ENCODE results near the gene CKAP4.
A peak's percentile ranks its signal among the peaks of the same experiment; 100 is the strongest.
"Not testable (repeated sequence)": the region's sequence is repeated elsewhere in the genome, so short reads cannot be mapped to it uniquely, and the experiment has no call there.

Gene CKAP4

GRCh38 chr12:106247674-106248311 lies at the start of gene CKAP4:
Gene CKAP4 (minus strand): TSS chr12:106248020. CDS start chr12:106247851, 169 bp downstream.
- peak; percentile 71 for DNase-seq

DNA sequence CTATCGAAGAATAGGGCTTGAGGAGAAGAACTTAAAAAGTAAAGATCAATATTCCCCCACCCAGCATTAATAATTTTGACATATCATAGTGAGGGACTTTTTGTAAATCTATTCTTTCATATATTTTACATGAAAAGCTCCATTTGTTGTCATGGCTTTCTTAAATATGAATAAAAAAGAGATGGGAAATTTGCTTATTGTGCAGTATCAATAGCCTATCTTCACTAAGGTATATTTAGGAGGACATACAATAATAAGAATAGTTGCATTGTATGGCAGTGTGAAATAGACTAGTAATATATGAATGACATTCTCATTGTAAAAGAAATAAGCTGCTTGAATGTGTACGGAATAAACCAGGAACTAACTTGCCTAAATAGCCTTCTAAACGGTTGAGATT lies 49.3 kb upstream of the CKAP4 start:
- DNase-seq = no peak

GRCh38 chr12:106296179-106296877 lies 48.5 kb upstream of the CKAP4 start:
- DNase-seq = no peak

GRCh38 chr12:106292339-106292738 lies 44.5 kb upstream of the CKAP4 start:
- no peak for DNase-seq

- DNase-seq = no peak
These were observed 43.5 kb upstream of the CKAP4 start for GRCh38 chr12:106291342-106291741.

GRCh38 chr12:106290666-106291065 lies 42.8 kb upstream of the CKAP4 start:
- DNase-seq = no peak

GRCh38 chr12:106289196-106289681 lies 41.4 kb upstream of the CKAP4 start:
- no peak for DNase-seq

GRCh38 chr12:106288494-106289195 lies 40.8 kb upstream of the CKAP4 start:
- DNase-seq = no peak

GRCh38 chr12:106288101-106288493 lies 40.3 kb upstream of the CKAP4 start:
- DNase-seq = no peak

GRCh38 chr12:106287364-106287763 lies 39.5 kb upstream of the CKAP4 start:
- no peak for DNase-seq

DNA sequence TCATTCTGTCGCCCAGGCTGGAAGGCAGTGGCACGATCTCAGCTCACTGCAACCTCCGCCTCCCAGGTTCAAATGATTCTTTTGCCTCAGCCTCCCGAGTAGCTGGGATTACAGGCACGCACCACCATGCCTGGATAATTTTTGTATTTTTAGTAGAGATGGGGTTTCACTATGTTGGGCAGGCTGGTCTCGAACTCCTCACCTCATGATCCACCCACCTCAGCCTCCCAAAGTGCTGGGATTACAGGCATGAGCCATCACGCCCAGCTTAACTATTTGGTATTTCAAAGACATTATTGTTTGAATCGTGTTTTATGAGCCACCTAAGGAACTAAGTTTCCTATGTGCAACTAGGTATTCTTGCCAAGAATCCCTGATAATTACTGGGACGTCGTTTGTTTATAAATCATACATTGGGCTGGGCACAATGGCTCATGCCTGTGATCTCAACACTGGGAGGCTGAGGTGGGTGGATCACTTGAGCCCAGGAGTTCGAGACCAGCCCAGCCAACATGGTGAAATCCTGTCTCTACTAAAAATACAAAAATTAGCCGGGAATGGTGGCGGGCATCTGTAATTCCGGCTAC lies 38.8 kb upstream of the CKAP4 start:
- not testable (repeated sequence) for DNase-seq

DNA sequence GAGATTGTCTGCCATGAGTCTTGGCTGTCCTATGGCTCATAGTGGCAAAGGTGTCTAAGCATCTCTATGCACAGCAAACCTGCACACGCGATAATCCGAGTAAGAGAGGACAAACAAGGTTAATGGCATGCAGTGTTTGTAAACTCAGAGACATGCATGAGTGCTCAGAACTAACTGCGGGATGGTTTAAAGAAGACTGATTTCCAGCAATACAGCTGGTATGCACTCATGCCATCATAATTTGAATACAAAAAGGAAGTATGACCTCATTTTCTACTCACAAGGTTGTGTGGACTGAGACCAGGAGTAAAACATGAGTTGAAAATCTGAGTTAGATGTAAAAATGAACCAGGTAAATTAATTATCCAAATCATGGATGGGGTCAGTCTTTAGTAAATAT lies 38.2 kb upstream of the CKAP4 start:
- DNase-seq = no peak

DNA sequence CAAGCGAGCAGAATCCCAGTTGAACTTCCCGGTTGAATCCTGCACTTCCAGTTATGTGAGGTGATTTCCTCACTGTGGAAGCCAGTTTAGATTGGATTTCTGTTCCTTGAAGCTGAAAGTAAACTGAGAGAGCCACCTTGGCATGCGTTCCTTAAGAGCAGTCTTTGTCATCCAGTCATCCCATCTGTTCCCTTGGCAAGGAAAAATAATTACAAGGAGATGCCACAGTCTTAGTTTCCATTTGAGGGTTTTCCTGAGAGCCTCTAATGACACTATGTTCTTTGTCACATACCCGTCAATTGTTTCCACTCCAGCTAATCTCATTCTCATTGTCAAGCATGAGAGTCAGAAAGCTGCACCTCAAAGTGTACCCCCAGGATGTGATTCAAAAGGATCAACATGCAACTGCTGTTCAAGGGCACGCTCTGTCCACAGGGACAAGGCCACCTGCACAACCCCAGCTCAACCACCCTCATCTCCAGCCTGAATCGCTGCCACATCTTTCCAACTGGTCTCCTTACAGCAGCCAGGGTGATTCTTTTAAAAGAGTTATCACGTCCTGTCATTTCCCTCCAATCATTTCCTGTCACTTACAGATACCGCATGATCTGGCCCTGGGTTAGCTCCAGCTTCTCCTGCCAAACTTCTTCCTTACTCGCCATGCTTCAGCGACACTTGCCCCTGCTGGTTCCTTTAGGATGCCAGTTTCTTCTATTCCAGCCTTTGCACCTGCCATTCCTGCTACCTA lies 36.7 kb upstream of the CKAP4 start:
- no peak for DNase-seq

DNA sequence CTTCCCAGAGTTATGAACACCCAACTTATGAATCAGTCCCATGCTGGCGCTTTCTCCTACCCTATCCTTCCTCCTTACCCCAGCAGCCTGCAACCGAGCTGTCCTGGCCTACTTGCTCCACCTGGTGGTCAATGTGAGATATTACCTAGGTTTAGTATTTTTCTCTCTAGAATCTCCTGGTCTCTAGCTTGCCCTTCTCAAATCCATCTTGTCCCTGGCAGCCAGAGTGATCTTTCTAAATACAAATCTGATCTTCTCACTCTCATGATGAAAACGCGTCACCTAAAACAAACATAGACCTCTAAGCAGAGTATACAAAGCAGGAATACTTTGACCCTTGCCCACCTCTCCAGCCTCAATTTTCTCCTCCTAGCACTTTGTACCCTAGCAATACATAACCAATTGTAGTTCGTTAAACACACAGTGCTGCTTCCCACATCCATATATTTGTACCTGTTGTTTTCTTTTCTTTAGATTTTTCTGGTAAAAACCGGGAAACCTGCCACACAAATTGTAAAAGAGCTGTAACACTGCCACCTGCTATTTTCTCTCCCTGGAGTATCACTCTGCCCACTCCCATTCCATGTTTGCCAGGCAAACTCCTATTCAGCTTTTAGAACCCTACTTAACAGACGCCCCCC lies 34.8 kb upstream of the CKAP4 start:
- no peak for DNase-seq

DNA sequence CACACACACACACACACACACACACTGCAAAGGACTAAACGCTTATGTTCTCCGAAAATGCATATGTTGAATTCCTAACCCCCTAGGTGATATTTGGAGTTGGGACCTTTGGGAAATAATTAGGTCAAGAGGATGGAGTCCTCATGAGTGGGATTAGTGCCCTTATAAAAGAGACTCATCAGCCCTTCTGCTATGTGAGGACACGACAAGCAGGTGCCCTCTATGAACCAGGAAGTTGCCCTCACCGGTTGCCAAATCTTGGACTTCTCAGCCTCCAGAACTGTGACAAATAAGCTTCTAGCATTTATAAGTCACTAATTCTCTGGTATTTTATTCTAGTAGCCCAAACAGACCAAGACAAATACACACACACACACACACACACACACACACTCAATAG lies 34.0 kb upstream of the CKAP4 start:
- DNase-seq = no peak

- no peak for DNase-seq
These were observed 33.4 kb upstream of the CKAP4 start for GRCh38 chr12:106281056-106281782.

- no peak for DNase-seq
These were observed 32.3 kb upstream of the CKAP4 start for GRCh38 chr12:106280106-106280505.

DNA sequence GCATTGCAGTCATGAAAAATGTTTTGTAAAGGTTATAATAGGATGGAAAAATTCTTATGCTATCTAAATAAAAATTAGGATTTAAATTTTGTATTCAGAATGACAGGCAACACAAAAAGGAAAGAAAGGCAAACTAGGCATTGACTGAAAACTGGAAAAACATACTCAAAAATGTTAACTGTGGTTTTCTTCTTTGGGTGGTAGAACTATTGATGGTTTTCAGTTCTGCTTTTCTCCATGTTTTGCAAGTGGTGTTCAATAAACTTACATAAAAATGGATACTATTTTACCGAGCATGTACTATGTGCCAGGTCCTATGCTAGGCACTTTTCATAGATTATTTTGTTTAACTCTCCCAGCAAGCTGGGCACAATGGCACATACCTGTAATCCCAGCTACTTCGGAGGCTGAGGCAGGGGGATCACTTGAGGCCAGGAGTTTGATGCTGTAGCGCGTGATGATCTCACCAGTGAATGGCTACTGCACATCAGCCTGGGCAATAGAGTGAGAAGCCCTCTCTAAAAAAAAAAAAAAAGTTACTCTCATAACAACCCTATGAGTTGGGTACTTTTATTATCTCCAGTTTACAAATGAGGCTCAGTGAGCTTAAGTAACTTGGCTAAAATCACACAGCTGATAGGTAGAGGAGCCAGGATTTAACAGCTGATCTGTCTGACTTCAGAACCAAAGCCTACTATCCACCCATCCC lies 28.4 kb upstream of the CKAP4 start:
- no peak for DNase-seq

- DNase-seq = no peak
These were observed 27.6 kb upstream of the CKAP4 start for GRCh38 chr12:106275458-106275857.

DNA sequence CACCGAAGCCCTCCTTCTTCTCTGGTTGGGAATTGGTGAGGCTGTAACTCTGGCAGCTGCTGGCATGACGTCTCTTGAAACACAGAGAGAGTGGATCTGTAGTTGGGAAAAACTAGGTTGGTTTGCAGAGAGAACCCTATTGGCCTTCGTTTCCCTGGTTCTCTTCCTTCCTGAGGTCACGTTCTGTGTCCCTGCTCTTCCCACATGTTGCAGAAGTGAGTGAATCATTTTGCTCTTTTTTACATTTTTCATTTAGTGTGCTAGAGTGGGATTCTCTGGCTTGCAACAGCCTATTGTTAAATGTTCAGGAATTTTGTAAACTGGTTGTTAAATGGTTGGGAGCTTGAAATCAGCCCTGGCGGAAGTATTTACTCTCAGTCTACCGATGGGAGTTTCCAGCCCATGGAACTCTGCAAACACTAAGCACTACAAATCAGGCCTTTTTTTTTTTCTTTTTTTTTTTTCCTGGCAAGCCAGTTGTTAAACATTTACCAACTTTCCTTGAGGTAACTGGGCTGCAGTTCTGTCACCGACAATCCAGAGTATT lies 26.8 kb upstream of the CKAP4 start:
- no peak for DNase-seq

DNA sequence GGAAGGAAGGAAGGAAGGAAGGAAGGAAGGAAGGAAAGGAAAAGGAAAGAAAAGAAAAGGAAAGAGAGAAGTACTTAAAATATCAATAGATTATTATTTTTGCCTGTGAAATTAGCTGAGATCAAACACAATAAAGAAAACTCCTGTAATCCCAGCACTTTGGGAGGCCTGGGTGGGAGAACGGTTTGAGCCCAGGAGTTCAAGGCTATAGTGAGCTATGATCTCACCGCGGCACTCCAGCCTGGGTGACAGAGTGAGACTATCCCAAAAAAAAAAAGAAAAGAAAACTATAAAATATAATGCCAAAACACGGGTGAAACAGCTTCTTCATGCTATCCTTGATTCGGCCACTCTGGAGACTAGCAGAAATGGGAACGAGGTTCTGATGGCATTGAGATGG lies 26.2 kb upstream of the CKAP4 start:
- DNase-seq = no peak

Data from NCI-H2107 (cell line).